K562 (cell line): Measurements from ENCODE around the gene TGM3. TPM values are rescaled to one million over a fixed set of nuclear protein-coding genes. Genes with fewer than 3 reads are reported as not detected.

Source experiments
- CTCFL ChIP-seq: IDR thresholded peaks from 2 replicates; pipeline ENCODE4 v1.6.1; 2011; ENCODE audit warnings: borderline replicate concordance, low read depth, mild to moderate bottlenecking, moderate library complexity, low read length; ENCODE audit not compliant: insufficient read depth, poor library complexity, severe bottlenecking
- HMBOX1 ChIP-seq: sonication (generic); IDR thresholded peaks from 2 replicates; pipeline ENCODE4 v1.6.1; 2016
- KLF16 ChIP-seq: IDR thresholded peaks from 2 replicates; pipeline ENCODE4 v1.6.1; 2016; ENCODE audit warnings: antibody characterized with exemption
- L3MBTL2 ChIP-seq: fragments of 450-650 bp; IDR thresholded peaks from 2 replicates; pipeline ENCODE4 v1.6.1; 2016; ENCODE audit warnings: mild to moderate bottlenecking, moderate library complexity
- MBD1 ChIP-seq: fragments of 250-450 bp; sonication (Bioruptor Pico); IDR thresholded peaks from 2 replicates; pipeline ENCODE4 v1.8.0; 2022; ENCODE audit warnings: inconsistent platforms
- MCM5 ChIP-seq: fragments of 450-650 bp; IDR thresholded peaks from 2 replicates; pipeline ENCODE4 v1.6.1; 2016; ENCODE audit warnings: low read depth
- MTA2 ChIP-seq: fragments of 450-650 bp; IDR thresholded peaks from 2 replicates; pipeline ENCODE4 v1.6.1; 2016; ENCODE audit warnings: low read depth
- ZNF232 ChIP-seq: sonication (generic); formaldehyde crosslinking; IDR thresholded peaks from 2 replicates; pipeline ENCODE4 v1.8.0; 2022; ENCODE audit warnings: mild to moderate bottlenecking, missing genetic modification reagents
- ZNF561 ChIP-seq: fragments of 450-650 bp; formaldehyde crosslinking; conservative IDR thresholded peaks from 2 replicates; pipeline ENCODE4 v1.4.0; 2020; ENCODE audit warnings: mild to moderate bottlenecking, moderate library complexity
- ZNF57 ChIP-seq: fragments of 450-650 bp; formaldehyde crosslinking; IDR thresholded peaks from 2 replicates; pipeline ENCODE4 v1.4.0; 2020; ENCODE audit warnings: mild to moderate bottlenecking, moderate library complexity
- ZNF785 ChIP-seq: fragments of 250-450 bp; sonication (Bioruptor Pico); IDR thresholded peaks from 2 replicates; pipeline ENCODE4 v1.4.0; 2020; ENCODE audit warnings: mild to moderate bottlenecking
- polyA plus RNA-seq, 8 experiments: library from polyadenylated mRNA; depleted of rRNA in 4 of 8; stranded (reverse) in 5 of 8; unstranded in 3 of 8; fragments of >200 nt; fragmentation: Nextera tagmentation in 2 of 8; fragmentation: Illumina TruSeq in 1 of 8; extraction: Ambion mirVana in 2 of 8; extraction: Trizol in 1 of 8; gene quantifications; 2 replicates each; pipeline versions ENCODE4 v1.2.1 to v1.2.3, GENCODE V29; 2011 to 2014; ENCODE audit warnings: inconsistent platforms in 1 of 8, missing spikeins in 1 of 8
- total RNA-seq, 7 experiments: library from RNA; depleted of rRNA in 6 of 7; stranded (reverse); fragments of >200 nt in 6 of 7; fragmentation: Illumina TruSeq in 2 of 7; extraction: Trizol in 2 of 7; gene quantifications; 2 replicates each; pipeline versions ENCODE4 v1.2.1 to v1.2.3, GENCODE V29; 2011 to 2021; ENCODE audit warnings: low replicate concordance in 1 of 7
- TF ChIP-seq, protein P1 (sequence below), 3 experiments: fragments of 200-800 bp in 1 of 3; fragments of 250-450 bp in 1 of 3; fragments of 450-650 bp in 1 of 3; sonication (Bioruptor Pico) in 1 of 3; sonication (Bioruptor generic) in 1 of 3; formaldehyde crosslinking in 1 of 3; IDR thresholded peaks; 2 replicates each; pipeline versions ENCODE4 v1.6.1 to v1.8.0; 2016 to 2022; ENCODE audit warnings: mild to moderate bottlenecking in 2 of 3, missing genetic modification characterization in 2 of 3, missing compliant biosample characterization in 1 of 3, moderate library complexity in 1 of 3
- TF ChIP-seq, protein P2 (sequence below): sonication (generic); formaldehyde crosslinking; IDR thresholded peaks from 2 replicates; pipeline ENCODE4 v1.8.0; 2023; ENCODE audit warnings: mild to moderate bottlenecking, missing genetic modification reagents

TGM3 gene
- total and polyA plus RNA-seq, 9 of the 15 experiments (the other 6 are each of a cell fraction or from before 2014, with no cell fraction given): not detected

- peak; percentile 88 for TF ChIP-seq HMBOX1
- TF ChIP-seq ZNF561 (CRISPR knock-in tag): no peak
- peak; percentile 36; the same call in 1 of the 2 replicates for TF ChIP-seq L3MBTL2
- TF ChIP-seq, protein P1, sequence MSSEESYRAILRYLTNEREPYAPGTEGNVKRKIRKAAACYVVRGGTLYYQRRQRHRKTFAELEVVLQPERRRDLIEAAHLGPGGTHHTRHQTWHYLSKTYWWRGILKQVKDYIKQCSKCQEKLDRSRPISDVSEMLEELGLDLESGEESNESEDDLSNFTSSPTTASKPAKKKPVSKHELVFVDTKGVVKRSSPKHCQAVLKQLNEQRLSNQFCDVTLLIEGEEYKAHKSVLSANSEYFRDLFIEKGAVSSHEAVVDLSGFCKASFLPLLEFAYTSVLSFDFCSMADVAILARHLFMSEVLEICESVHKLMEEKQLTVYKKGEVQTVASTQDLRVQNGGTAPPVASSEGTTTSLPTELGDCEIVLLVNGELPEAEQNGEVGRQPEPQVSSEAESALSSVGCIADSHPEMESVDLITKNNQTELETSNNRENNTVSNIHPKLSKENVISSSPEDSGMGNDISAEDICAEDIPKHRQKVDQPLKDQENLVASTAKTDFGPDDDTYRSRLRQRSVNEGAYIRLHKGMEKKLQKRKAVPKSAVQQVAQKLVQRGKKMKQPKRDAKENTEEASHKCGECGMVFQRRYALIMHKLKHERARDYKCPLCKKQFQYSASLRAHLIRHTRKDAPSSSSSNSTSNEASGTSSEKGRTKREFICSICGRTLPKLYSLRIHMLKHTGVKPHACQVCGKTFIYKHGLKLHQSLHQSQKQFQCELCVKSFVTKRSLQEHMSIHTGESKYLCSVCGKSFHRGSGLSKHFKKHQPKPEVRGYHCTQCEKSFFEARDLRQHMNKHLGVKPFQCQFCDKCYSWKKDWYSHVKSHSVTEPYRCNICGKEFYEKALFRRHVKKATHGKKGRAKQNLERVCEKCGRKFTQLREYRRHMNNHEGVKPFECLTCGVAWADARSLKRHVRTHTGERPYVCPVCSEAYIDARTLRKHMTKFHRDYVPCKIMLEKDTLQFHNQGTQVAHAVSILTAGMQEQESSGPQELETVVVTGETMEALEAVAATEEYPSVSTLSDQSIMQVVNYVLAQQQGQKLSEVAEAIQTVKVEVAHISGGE (CRISPR knock-in tag; IDR thresholded peaks at IDR 0.05): peak in 1 of 3 experiments; percentile 35; a peak in 1 of 6 replicates
- no peak for TF ChIP-seq CTCFL
- no peak for TF ChIP-seq MBD1
- TF ChIP-seq ZNF785 (CRISPR knock-in tag): no peak
- peak; percentile 77 for TF ChIP-seq KLF16
- TF ChIP-seq MTA2: no peak
- TF ChIP-seq, protein P2, sequence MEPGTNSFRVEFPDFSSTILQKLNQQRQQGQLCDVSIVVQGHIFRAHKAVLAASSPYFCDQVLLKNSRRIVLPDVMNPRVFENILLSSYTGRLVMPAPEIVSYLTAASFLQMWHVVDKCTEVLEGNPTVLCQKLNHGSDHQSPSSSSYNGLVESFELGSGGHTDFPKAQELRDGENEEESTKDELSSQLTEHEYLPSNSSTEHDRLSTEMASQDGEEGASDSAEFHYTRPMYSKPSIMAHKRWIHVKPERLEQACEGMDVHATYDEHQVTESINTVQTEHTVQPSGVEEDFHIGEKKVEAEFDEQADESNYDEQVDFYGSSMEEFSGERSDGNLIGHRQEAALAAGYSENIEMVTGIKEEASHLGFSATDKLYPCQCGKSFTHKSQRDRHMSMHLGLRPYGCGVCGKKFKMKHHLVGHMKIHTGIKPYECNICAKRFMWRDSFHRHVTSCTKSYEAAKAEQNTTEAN (CRISPR knock-in tag): no peak
- TF ChIP-seq ZNF57: no peak
- no peak for TF ChIP-seq ZNF232 (CRISPR knock-in tag)
- TF ChIP-seq MCM5: no peak
Observed at GRCh38 chr20:2314759-2315439, 19.1 kb downstream of the TGM3 start (continued).
